H1 (cell line): ENCODE measurements around the gene TIMP3. TPM values are rescaled to one million over a fixed set of nuclear protein-coding genes. Genes with fewer than 3 reads are reported as not detected.

Experiments used
- CTCF ChIA-PET: fragments of 300-600 bp; sonication (Branson Sonifier 250); formaldehyde crosslinking; loops from one replicate; lab custom pipeline; 2021; ENCODE audit not compliant: partially characterized antibody; lab: Charles Lee
- POLR2A ChIA-PET: fragments of 300-600 bp; sonication (Branson Sonifier 250); formaldehyde crosslinking; loops from one replicate; lab custom pipeline; 2021; ENCODE audit warnings: inconsistent platforms; ENCODE audit not compliant: partially characterized antibody; lab: Charles Lee
- DNase-seq, 2 experiments: peaks; one replicate each; pipeline versions ENCODE4 v3.0.0 to v3.0.0-alpha.2; 2010 to 2022; ENCODE audit warnings: low spot score in 2 of 2, low read depth in 1 of 2, mixed read lengths in 1 of 2
- FAIRE-seq: peaks from 2 replicates; lab custom pipeline; 2011; peaks lifted over from hg19 to GRCh38; lab: Jason Lieb, UNC
- H2AFZ ChIP-seq: 2 replicates; pipeline ENCODE4 v1.8.1; 2012; ENCODE audit warnings: low read length, inconsistent platforms
- H2AK5ac ChIP-seq: 2 replicates; pipeline ENCODE4 v1.6.1; 2013; ENCODE audit warnings: low read depth, low read length
- H2BK120ac ChIP-seq: replicated peaks from 2 replicates; pipeline ENCODE3; 2013; ENCODE audit warnings: low read depth, low read length, inconsistent platforms
- H2BK12ac ChIP-seq: 2 replicates; pipeline ENCODE4 v1.6.1; 2013; ENCODE audit warnings: low read depth, low read length
- H2BK15ac ChIP-seq: 2 replicates; pipeline ENCODE4 v1.6.1; 2013; ENCODE audit warnings: low read length
- H2BK20ac ChIP-seq: 2 replicates; pipeline ENCODE4 v1.6.1; 2013; ENCODE audit warnings: low read length
- H2BK5ac ChIP-seq: 2 replicates; pipeline ENCODE4 v1.6.1; 2013; ENCODE audit warnings: low read depth, low read length
- H3K14ac ChIP-seq: 2 replicates; pipeline ENCODE4 v1.6.1; 2013; ENCODE audit warnings: inconsistent platforms; ENCODE audit not compliant: insufficient read length
- H3K18ac ChIP-seq: 2 replicates; pipeline ENCODE4 v1.6.1; 2013; ENCODE audit warnings: low read length; ENCODE audit errors: extremely low read depth
- H3K23ac ChIP-seq: 2 replicates; pipeline ENCODE4 v1.6.1; 2013; ENCODE audit warnings: inconsistent platforms; ENCODE audit not compliant: insufficient read length
- H3K23me2 ChIP-seq: 2 replicates; pipeline ENCODE4 v1.6.1; 2013; ENCODE audit warnings: low read depth, low read length
- H3K27ac ChIP-seq: 2 replicates; pipeline ENCODE4 v1.6.1; 2011; ENCODE audit warnings: low read depth, low read length, inconsistent platforms
- H3K27me3 ChIP-seq, 4 experiments: replicated peaks in 1 of 4; 1 replicate in 1 of 4; 2 replicates in 3 of 4; pipeline versions ENCODE4 v1.6.1 to v1.8.1; 2011 to 2013; ENCODE audit warnings: low read length in 3 of 4, mild to moderate bottlenecking in 3 of 4, inconsistent platforms in 2 of 4, mixed read lengths in 2 of 4, moderate library complexity in 1 of 4; ENCODE audit not compliant: control insufficient read depth in 3 of 4, insufficient read depth in 3 of 4; ENCODE audit errors: extremely low read depth in 1 of 4
- H3K36me3 ChIP-seq, 4 experiments: 2 replicates each; pipeline versions ENCODE4 v1.6.1 to v1.8.1; 2011 to 2013; ENCODE audit warnings: mild to moderate bottlenecking in 4 of 4, low read length in 3 of 4, moderate library complexity in 2 of 4, control low read depth in 1 of 4, inconsistent platforms in 1 of 4; ENCODE audit not compliant: insufficient read depth in 4 of 4, control insufficient read depth in 2 of 4
- H3K4ac ChIP-seq: replicated peaks from 2 replicates; pipeline ENCODE3; 2013; ENCODE audit warnings: low read length, low read depth, mixed read lengths, inconsistent platforms; ENCODE audit not compliant: insufficient read length
- H3K4me1 ChIP-seq, 4 experiments: replicated peaks in 1 of 4; 1 replicate in 1 of 4; 2 replicates in 3 of 4; pipeline versions ENCODE4 v1.6.1 to v1.8.1; 2011 to 2013; ENCODE audit warnings: low read length in 3 of 4, inconsistent platforms in 2 of 4, mixed read lengths in 1 of 4; ENCODE audit not compliant: insufficient read depth in 4 of 4, control insufficient read depth in 3 of 4
- H3K4me2 ChIP-seq, 2 experiments: 2 replicates each; pipeline versions ENCODE4 v1.6.1 to v1.8.1; 2011 to 2013; ENCODE audit warnings: low read depth in 2 of 2, low read length in 2 of 2, control low read depth in 1 of 2, inconsistent platforms in 1 of 2, mild to moderate bottlenecking in 1 of 2; ENCODE audit not compliant: insufficient read depth in 1 of 2
- H3K4me3 ChIP-seq, 4 experiments: fragments of 200-600, 300-600 bp in 1 of 4; sonication (generic), shearing (Covaris generic), sonication (Bioruptor Twin) in 1 of 4; 2 replicates each; pipeline versions ENCODE4 v1.5.1 to v1.8.1; 2011 to 2016; ENCODE audit warnings: low read length in 4 of 4, low read depth in 3 of 4, control low read depth in 2 of 4, inconsistent platforms in 2 of 4, mild to moderate bottlenecking in 2 of 4, mixed read lengths in 1 of 4, moderate library complexity in 1 of 4; ENCODE audit not compliant: insufficient read depth in 2 of 4; ENCODE audit errors: extremely low read depth in 1 of 4
- H3K56ac ChIP-seq: replicated peaks from 2 replicates; pipeline ENCODE3; 2013; ENCODE audit warnings: low read depth, mild to moderate bottlenecking, mixed read lengths, low read length, inconsistent platforms; ENCODE audit not compliant: insufficient read length
- H3K79me1 ChIP-seq: 2 replicates; pipeline ENCODE4 v1.6.1; 2013; ENCODE audit warnings: low read depth, low read length, control low read depth
- H3K79me2 ChIP-seq, 2 experiments: 2 replicates each; pipeline versions ENCODE4 v1.6.1 to v1.8.1; 2012 to 2013; ENCODE audit warnings: low read length in 2 of 2, mild to moderate bottlenecking in 2 of 2, inconsistent platforms in 1 of 2; ENCODE audit not compliant: insufficient read depth in 2 of 2, control insufficient read depth in 1 of 2
- H3K9ac ChIP-seq, 4 experiments: replicated peaks in 1 of 4; 1 replicate in 1 of 4; 2 replicates in 3 of 4; pipeline versions ENCODE4 v1.6.1 to v1.8.1; 2011 to 2013; ENCODE audit warnings: low read depth in 3 of 4, low read length in 3 of 4, control low read depth in 2 of 4, mild to moderate bottlenecking in 2 of 4, moderate library complexity in 2 of 4, inconsistent platforms in 1 of 4; ENCODE audit errors: extremely low read depth in 1 of 4
- H3K9me3 ChIP-seq, 2 experiments: 2 replicates each; pipeline versions ENCODE4 v1.6.1 to v1.8.1; 2012 to 2013; ENCODE audit warnings: mild to moderate bottlenecking in 2 of 2, moderate library complexity in 2 of 2, control low read depth in 1 of 2, inconsistent platforms in 1 of 2, low read depth in 1 of 2, low read length in 1 of 2, mixed read lengths in 1 of 2; ENCODE audit not compliant: insufficient read depth in 2 of 2
- H4K20me1 ChIP-seq, 2 experiments: replicated peaks in 1 of 2; 2 replicates each; pipeline versions ENCODE3 to v1.8.1; 2011 to 2013; ENCODE audit warnings: inconsistent platforms in 2 of 2, low read length in 2 of 2, mild to moderate bottlenecking in 1 of 2; ENCODE audit not compliant: insufficient read depth in 2 of 2, control insufficient read depth in 1 of 2
- H4K5ac ChIP-seq: 2 replicates; pipeline ENCODE4 v1.6.1; 2013; ENCODE audit warnings: low read length, low read depth, mixed read lengths, inconsistent platforms; ENCODE audit not compliant: insufficient read length
- H4K8ac ChIP-seq: 2 replicates; pipeline ENCODE4 v1.8.0; 2013; ENCODE audit warnings: mild to moderate bottlenecking, moderate library complexity, low read length, inconsistent platforms; ENCODE audit not compliant: insufficient read depth; ENCODE audit errors: extremely low read depth
- H4K91ac ChIP-seq: replicated peaks from 2 replicates; pipeline ENCODE3; 2013; ENCODE audit warnings: low read length, mixed read lengths, inconsistent platforms; ENCODE audit not compliant: insufficient read length
- BACH1 ChIP-seq: IDR thresholded peaks from 2 replicates; pipeline ENCODE4 v1.6.1; 2012; ENCODE audit warnings: low read length, improper control_type of control experiment
- CEBPB ChIP-seq: IDR thresholded peaks from 2 replicates; pipeline ENCODE4 v1.6.1; 2012; ENCODE audit warnings: low read depth, low read length
- CTCF ChIP-seq, 3 experiments: IDR thresholded peaks; 1 replicate in 2 of 3; 2 replicates in 1 of 3; pipeline versions ENCODE4 v1.5.1 to v1.6.1; 2011; ENCODE audit warnings: low read length in 3 of 3, mild to moderate bottlenecking in 3 of 3, inconsistent platforms in 2 of 3, low read depth in 1 of 3, moderate library complexity in 1 of 3; ENCODE audit not compliant: insufficient read depth in 1 of 3; ENCODE audit errors: control extremely low read depth in 1 of 3
- EP300 ChIP-seq, 2 experiments: IDR thresholded peaks; 1 replicate in 1 of 2; 2 replicates in 1 of 2; pipeline ENCODE4 v1.6.1; 2011 to 2012; ENCODE audit warnings: low read depth in 2 of 2, low read length in 2 of 2, mild to moderate bottlenecking in 2 of 2, borderline replicate concordance in 1 of 2, inconsistent platforms in 1 of 2, moderate library complexity in 1 of 2
- FOSL1 ChIP-seq: IDR thresholded peaks from 2 replicates; pipeline ENCODE4 v1.6.1; 2011; ENCODE audit warnings: mild to moderate bottlenecking, low read depth, low read length, moderate library complexity; ENCODE audit not compliant: insufficient read depth
- NRF1 ChIP-seq: IDR thresholded peaks from 2 replicates; pipeline ENCODE4 v1.6.1; 2011; ENCODE audit warnings: mild to moderate bottlenecking, low read depth, low read length, improper control_type of control experiment
- PHF8 ChIP-seq: fragments of 200-600 bp; sonication (generic); conservative IDR thresholded peaks from 2 replicates; pipeline ENCODE4 v1.7.1; 2012; ENCODE audit warnings: low read depth, mild to moderate bottlenecking, inconsistent platforms, low read length, moderate library complexity
- SIN3A ChIP-seq, 2 experiments: IDR thresholded peaks in 1 of 2; conservative IDR thresholded peaks in 1 of 2; 2 replicates each; pipeline ENCODE4 v1.6.1; 2011 to 2012; ENCODE audit warnings: low read length in 2 of 2, improper control_type of control experiment in 1 of 2, low read depth in 1 of 2, mild to moderate bottlenecking in 1 of 2
- SIX5 ChIP-seq: IDR thresholded peaks from 2 replicates; pipeline ENCODE4 v1.6.1; 2011; ENCODE audit warnings: mild to moderate bottlenecking, low read depth, low read length
- SP1 ChIP-seq: IDR thresholded peaks from 2 replicates; pipeline ENCODE4 v1.6.1; 2011; ENCODE audit warnings: low read depth, low read length
- TEAD4 ChIP-seq: IDR thresholded peaks from 2 replicates; pipeline ENCODE4 v1.6.1; 2012; ENCODE audit warnings: low read depth, low read length, inconsistent platforms, mixed read lengths
- WGBS, 2 experiments: shearing (Covaris generic) in 1 of 2; methylation state at CpG; one replicate each; pipeline versions ENCODE4 v1.1.6 to v1.1.7; 2013 to 2015; ENCODE audit warnings: low lambda C conversion rate in 2 of 2, mixed read lengths in 2 of 2, inconsistent platforms in 1 of 2, low coverage in 1 of 2, missing lambda C conversion rate in 1 of 2; ENCODE audit not compliant: insufficient replicate concordance in 2 of 2, insufficient coverage in 1 of 2, insufficient read length in 1 of 2; ENCODE audit errors: extremely low coverage in 1 of 2, missing lambda C conversion rate in 1 of 2; 5-methylcytosine and 5-hydroxymethylcytosine counted together
- polyA plus RNA-seq, 7 experiments: library from polyadenylated mRNA; depleted of rRNA in 3 of 7; stranded (reverse) in 5 of 7; unstranded in 2 of 7; fragments of >200 nt in 5 of 7; fragments of 200-250 nt in 2 of 7; gene quantifications; 1 replicate in 5 of 7; 2 replicates in 1 of 7; 4 replicates in 1 of 7; pipeline versions ENCODE4 v1.2.1 to v1.2.3, GENCODE V29; 2011 to 2013; ENCODE audit warnings: missing spikeins in 2 of 7, mixed read lengths in 2 of 7
- total RNA-seq: library from RNA; stranded (reverse); fragmentation: NEBNext Ultra II Directional; extraction: Animal tissue kit (Norgen Biotek cat#: 25700); gene quantifications from 2 replicates; pipeline ENCODE4 v1.2.1, GENCODE V29; 2021

Gene TIMP3
- total and polyA plus RNA-seq, 2 of the 8 experiments (the other 6 are each of a cell fraction or from before 2014, with no cell fraction given), result 1.3 to 4.7 TPM

- H3K4me3 ChIP-seq, result no peak overlapping the region
- no peak overlapping the region for H2AFZ ChIP-seq
- FAIRE-seq (no peak), DNase-seq (no peak)
- no peaks in the 10 kb centered on the region; a peak in 1 of 8 replicates for H3K36me3 ChIP-seq
- H3K79me1 ChIP-seq, result no peaks in the 10 kb centered on the region
- no peak overlapping the region for H2BK5ac ChIP-seq
- H3K23ac ChIP-seq, result no peak overlapping the region
- CTCF ChIA-PET, result interaction anchor here (1.1 kb wide), 1 partner anchor 121 kb away, joined by 3 read pairs; no protein-coding TSS in a partner anchor
- no peaks in the 10 kb centered on the region for H3K9me3 ChIP-seq
- no peak overlapping the region for H2BK20ac ChIP-seq
- no peak overlapping the region for H4K8ac ChIP-seq
- no peaks in the 10 kb centered on the region for H3K23me2 ChIP-seq
- no peak overlapping the region for H2BK12ac ChIP-seq
- no peak overlapping the region for H3K18ac ChIP-seq
- H3K4ac ChIP-seq, result no peak overlapping the region
- 93% methylated on average over 6 of the region's 6 CpGs; no CpG with 5 or more reads in 1 of the 2 experiments for WGBS, 2 experiments
- no peaks in the 10 kb centered on the region for H3K79me2 ChIP-seq
- H2BK15ac ChIP-seq, result no peak overlapping the region
- no peak overlapping the region for H3K4me2 ChIP-seq
- peaks cover 0 to 3% (median 0%) of the 10 kb centered on the region in 4 experiments; a peak in 2 of 7 replicates for H3K4me1 ChIP-seq
- H4K91ac ChIP-seq, result no peak overlapping the region
- H2BK120ac ChIP-seq, result no peak overlapping the region
- no peaks in the 10 kb centered on the region for H3K27me3 ChIP-seq
- H3K56ac ChIP-seq, result no peak overlapping the region
- POLR2A ChIA-PET, result interaction anchor here (3.0 kb wide), 1 partner anchor 11 kb away, joined by 11 read pairs; the partner anchor contains the start of gene TIMP3
- no peak overlapping the region for H4K5ac ChIP-seq
- H4K20me1 ChIP-seq, result peaks cover 3 to 5% of the 10 kb centered on the region in 2 experiments
- no peak overlapping the region for H2AK5ac ChIP-seq
- H3K27ac ChIP-seq, result no peak overlapping the region
- H3K14ac ChIP-seq, result no peak overlapping the region
- H3K9ac ChIP-seq, result no peak overlapping the region
- TF ChIP-seq TEAD4 (no peak), SIX5 (no peak), PHF8 (no peak), BACH1 (no peak), SP1 (no peak), SIN3A (conservative IDR thresholded peaks at IDR 0.05 in 1 of 2, IDR thresholded peaks at IDR 0.05 in 1 of 2; ENCODE audit: low read depth in 1 of 2, low read length in 2 of 2) (no peak), EP300 (IDR thresholded peaks at IDR 0.05; ENCODE audit: borderline replicate concordance in 1 of 2, low read depth in 2 of 2, low read length in 2 of 2) (no peak), CTCF (IDR thresholded peaks at IDR 0.05; ENCODE audit: control extremely low read depth in 1 of 3, insufficient read depth in 1 of 3, low read depth in 1 of 3, low read length in 3 of 3) (no peak), CEBPB (no peak), FOSL1 (no peak), NRF1 (no peak)
Measured at GRCh38 chr22:32791056-32791455, 10.4 kb upstream of the TIMP3 start.
